Vagina (tissue), 2 donors: ENCODE data around the gene ZNF48.

Source experiments
- POLR2A ChIP-seq, 2 donors: fragments of 450-650 bp; IDR thresholded peaks; one replicate each; pipeline ENCODE4 v1.6.1; 2017; ENCODE audit warnings: antibody characterized with exemption in 2 of 2, mild to moderate bottlenecking in 2 of 2, moderate library complexity in 2 of 2
- POLR2AphosphoS5 ChIP-seq, 2 donors: sonication (generic); formaldehyde crosslinking; IDR thresholded peaks; one replicate each; pipeline ENCODE4 v1.9.0; 2017; ENCODE audit warnings: antibody characterized with exemption in 2 of 2, mild to moderate bottlenecking in 2 of 2, low read depth in 1 of 2; ENCODE audit not compliant: insufficient read depth in 1 of 2
- TF ChIP-seq, protein P1 (sequence below), 3 experiments: fragments of 450-650 bp in 2 of 3; fragments of 200-600 bp in 1 of 3; sonication (generic) in 1 of 3; IDR thresholded peaks; one replicate each; pipeline ENCODE4 v1.5.1; 2017 to 2019; ENCODE audit warnings: antibody characterized with exemption in 3 of 3, mild to moderate bottlenecking in 2 of 3, moderate library complexity in 2 of 3

DNA sequence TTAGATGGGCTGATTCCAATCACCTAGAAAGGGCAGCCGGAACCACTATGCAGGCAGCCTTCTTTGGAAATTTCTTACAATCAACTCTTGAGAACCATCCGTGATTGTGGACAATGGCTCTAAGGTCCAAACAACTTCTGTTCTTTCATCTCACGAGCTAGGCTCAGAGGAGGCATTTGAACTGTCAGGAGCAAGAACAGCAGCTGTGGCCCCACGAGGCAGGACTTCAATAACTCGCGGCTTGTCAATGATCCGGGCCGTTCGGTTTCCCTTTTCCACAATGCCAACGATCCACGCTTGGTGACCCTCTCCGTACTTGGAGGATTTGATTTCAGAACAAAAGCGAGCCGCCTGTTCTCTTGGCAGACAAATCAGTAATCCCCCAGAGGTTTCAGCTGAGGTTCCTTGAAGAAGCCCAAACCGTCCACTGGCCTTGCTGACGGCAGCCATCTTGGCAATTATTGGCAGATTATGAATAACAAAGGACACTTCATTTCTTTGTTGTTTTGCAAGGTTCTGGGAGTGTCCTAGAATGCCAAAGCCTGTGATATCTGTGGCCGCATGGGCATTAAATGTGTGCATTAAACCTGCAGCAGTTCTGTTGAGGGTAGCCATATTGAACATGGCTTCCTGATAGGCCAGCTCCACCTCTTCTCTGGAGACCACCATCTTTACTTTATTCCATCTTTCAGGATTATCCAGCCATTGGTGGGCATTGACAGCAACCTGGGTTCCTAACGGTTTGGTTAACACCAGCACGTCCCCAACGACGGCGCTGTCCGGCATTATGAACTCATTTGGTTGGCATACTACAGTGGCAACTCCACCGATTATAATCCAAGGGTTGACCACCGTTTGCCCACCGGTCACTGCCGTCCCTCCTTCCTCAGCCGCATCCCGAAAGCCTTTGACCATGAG, 49.3 kb downstream of the ZNF48 start:
- no peak for TF ChIP-seq POLR2A (IDR thresholded peaks at IDR 0.05)
- TF ChIP-seq, protein P1, sequence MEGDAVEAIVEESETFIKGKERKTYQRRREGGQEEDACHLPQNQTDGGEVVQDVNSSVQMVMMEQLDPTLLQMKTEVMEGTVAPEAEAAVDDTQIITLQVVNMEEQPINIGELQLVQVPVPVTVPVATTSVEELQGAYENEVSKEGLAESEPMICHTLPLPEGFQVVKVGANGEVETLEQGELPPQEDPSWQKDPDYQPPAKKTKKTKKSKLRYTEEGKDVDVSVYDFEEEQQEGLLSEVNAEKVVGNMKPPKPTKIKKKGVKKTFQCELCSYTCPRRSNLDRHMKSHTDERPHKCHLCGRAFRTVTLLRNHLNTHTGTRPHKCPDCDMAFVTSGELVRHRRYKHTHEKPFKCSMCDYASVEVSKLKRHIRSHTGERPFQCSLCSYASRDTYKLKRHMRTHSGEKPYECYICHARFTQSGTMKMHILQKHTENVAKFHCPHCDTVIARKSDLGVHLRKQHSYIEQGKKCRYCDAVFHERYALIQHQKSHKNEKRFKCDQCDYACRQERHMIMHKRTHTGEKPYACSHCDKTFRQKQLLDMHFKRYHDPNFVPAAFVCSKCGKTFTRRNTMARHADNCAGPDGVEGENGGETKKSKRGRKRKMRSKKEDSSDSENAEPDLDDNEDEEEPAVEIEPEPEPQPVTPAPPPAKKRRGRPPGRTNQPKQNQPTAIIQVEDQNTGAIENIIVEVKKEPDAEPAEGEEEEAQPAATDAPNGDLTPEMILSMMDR (IDR thresholded peaks at IDR 0.05): no peak
- TF ChIP-seq POLR2AphosphoS5 (IDR thresholded peaks at IDR 0.05; ENCODE audit: insufficient read depth in 1 of 2, low read depth in 1 of 2): no peak
